Activated CD4-positive, alpha-beta T cell treated with anti-CD3 and anti-CD28 coated beads, Interleukin-2, amount 50 U/mL, for 4 hours (primary cell): Measurements from ENCODE around the gene TNFRSF14.

Experiments used
- DNase-seq, 2 experiments: peaks; one replicate each; pipeline ENCODE4 v3.0.0-alpha.2; 2020

Gene TNFRSF14

DNA sequence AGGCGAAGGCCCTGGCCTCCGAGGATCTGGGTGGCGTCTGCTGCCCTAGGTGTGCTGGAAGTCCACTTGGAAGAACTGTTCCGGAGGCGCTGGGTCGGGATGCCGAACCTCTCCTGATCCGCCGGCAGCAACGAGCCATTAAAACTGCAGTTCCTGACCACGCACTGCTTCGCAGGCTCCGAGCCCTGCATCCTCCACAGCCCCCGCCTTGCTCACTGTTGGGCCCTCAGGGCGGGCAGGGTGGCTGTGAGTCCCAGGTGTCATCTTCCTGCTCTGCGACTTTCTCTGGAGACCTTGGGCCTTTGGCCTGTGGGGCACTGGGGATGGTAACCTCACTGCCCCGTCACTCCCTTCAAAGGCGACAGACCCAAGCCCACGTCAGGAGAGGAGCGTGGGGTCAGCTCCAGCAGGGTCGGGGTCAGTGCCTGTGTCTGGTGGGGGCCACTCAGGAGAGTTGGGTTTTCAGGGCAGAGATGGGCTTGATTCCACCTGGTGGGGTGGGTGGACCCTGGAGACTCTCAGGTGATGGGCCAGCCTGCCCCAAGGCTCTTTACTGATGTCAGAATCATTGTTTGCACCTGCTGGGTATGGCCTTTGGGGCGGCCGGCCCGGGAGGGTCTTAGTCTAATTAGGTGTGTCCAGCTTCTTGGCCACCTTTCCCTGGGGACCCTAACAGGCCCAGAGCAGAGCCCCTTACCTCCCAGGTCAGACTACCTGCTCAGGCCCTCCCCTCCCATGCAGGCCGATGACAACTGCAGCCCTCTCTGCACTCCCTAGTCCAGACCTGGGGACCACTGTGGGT lies 33.5 kb downstream of the TNFRSF14 start:
- no peak for DNase-seq

DNA sequence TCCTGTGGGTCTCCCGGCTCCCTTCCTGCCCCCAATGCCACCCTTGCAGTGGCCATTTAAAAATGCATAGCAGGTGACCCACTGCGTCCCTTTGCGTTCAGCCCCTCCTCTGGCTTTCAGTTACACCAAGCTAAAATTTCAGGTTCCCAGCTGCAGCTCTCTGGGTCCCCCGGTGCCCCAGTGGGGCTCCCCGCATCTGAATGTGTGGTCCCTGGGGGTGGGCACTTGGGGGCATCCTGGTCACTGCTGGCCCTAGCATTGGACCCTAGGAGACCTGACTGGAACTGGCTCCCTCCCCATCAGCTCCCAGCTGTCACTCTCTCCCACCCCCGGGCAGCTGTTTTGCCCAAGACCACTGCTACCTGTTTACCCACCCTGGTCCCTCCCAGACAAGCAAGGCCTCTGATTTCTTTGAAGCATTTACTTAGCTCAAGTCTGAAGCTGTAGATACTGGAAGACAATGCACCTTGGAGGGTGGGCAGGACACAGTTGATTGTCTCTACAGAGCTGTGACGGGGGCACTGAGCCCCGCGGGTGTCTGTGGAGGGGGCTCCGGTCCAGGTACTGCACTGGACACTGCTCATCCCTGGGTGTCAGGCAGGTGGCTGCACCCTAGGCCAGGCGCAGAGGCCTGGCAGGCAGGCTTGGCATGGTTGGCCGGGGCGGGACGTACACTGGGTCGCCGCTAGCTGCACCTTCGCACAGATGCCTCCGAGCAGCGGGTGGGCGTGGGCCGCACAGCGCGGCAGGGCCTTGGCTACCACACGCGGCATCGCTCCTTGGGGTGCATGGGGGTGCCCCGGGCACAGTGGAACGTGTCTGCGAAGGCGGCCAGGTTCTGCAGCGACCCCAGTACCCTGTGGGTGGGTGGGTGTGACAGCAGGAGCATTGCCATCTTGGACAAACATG lies 34.3 kb downstream of the TNFRSF14 start:
- DNase-seq, result no peak

DNA sequence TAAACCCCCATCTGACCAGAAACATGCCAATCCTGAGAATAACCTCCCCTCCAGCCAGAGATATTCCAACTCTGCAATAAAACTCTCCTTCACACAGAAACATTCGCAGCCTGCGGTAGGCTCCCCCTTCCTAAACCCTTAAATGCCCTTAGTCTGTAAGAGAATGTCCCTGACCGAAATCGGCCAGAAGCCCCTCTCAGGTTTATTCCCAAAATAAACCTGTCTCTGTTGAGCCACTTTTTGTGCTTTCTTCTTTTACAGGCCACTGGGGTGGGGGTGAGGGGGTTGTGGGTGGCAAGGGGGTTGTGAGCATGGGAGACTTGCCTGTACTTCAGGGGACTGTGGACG lies 35.0 kb downstream of the TNFRSF14 start:
- DNase-seq, result no peak

DNA sequence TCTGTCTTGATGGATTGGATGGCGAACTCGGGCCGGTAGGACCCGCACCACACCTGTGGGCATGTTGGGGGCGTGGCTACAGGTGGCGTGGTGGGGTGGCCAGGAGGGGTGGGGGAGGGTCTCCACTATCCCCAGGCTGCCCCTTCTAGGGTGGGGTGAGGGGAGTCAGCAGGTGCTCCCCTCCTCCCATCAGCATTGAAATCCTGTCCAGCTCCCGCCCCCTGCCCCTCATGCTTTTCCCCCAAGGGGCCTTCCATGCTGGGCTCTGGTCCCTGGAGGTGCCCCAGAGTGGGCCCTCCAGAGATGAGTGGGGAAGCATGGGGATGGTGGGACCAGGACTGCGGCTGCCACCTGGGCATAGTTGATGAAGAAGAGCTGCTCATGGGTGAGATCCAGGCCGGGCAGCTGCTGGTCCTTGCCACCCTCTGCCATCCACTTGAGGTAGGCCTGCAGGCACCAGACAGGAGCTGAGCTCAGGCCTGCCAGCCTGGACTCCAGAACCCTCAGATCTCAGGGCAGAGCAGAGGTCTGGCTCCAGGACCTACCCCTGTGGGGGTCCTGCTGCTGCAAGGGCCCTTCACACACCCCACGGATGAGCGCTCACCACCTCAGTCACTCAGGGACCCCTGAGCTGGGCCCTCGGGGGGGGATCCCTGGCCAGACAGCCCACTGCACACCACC lies 35.5 kb downstream of the TNFRSF14 start:
- DNase-seq, result no peak

DNA sequence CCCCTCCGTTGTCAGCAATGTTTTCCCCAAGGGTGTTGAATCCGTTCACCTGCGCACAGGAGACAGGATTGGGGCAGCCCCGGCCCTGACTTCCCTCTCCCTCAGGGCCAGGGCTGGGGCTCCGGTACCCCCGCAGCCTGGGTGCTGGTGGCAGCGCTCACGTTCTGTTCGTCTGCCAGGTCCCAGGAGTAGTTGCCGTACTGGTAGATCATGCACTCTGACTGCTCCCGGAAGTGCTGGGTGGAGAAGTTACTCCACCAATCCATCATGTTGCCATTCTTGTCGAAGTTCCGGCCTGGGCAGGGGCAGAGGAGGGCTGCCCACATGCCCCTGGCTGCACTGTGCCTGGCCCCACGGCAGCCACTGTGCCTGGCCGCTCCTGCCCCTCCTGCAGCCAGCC lies 36.5 kb downstream of the TNFRSF14 start:
- DNase-seq, result no peak

DNA sequence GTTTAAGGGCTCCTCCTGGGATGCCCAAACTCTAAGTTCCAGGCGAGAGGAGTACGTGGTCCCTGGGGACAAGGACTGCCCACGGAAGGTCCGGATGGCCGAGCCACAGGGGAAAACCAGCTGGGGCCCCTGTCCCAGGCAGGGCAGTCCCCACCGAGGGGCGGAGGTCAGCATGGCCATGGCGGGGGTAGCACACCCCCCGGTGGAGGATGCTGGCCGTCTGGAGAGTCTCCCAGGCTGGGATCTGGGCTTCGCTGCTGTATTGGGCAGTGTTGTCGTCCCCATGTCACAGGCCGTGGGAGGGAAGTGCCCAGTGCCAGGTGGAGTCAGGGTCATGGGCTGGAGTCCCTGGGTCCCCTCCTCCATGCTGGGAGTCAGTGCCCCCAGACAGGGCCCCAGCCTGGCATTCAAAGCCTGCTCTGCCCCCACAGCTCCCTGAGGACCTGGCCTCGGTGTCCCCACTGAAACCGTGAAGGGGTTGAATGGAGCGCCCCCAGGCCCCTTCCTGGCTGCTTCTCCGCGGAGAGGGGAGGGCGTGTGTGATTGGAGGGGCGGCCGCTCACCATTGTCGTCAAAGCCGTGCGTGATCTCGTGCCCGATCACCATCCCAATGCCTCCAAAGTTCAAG lies 37.2 kb downstream of the TNFRSF14 start:
- no peak for DNase-seq

DNA sequence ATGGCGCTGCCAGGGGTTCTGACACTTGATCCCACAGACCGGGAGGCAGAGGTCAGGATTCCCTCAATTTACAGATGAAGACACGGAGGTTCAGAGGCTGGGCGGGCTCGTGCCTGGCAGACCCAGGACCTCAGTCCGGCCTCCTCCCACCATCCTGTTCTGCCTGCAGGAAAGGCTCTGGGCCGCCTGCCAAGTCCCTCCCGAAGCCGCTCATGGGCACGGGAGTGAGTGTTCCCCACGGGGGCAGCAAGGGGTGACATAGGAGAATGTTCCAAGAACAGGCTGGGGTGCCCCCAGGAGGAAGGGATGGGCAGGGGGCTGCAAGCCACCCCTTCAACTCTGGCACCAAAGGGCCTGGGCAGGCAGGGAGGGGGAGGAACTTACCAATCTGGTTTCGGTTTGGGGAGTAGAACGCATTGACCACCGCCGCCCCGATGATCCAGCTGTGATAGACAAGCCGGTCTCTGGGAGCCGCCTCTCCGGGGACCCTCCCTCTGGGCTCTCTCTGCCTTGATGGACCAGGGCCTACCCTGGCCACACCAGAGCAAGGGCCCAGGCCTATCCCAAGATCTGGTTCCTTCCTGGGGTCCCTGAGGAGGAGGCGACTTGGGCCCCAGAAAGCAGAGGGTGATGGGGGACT lies 38.0 kb downstream of the TNFRSF14 start:
- DNase-seq, result no peak

DNA sequence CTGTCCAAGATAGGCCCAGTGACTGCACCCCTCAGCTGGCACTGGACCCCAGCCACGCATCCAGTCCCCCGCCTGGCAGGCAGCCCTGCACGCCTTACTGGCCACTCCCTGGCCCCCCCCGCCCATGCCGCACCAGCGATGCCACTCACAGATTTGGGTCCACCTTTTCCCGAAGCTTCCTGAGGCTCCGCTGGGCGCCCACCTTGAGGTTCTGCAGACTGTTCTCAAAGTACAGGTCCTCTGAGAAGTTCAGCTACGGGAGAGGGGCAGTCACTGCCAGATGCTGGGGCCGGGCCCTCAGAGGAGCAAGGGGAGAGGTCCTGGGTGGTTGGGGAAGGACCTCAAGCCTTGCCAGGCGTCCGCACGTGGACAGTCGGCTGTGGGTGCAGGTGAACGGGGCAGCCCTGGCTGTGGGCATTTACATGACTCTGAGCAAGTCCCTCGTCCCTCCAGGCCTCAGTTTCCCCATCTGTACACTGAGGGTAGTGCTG lies 38.5 kb downstream of the TNFRSF14 start:
- DNase-seq, result no peak

DNA sequence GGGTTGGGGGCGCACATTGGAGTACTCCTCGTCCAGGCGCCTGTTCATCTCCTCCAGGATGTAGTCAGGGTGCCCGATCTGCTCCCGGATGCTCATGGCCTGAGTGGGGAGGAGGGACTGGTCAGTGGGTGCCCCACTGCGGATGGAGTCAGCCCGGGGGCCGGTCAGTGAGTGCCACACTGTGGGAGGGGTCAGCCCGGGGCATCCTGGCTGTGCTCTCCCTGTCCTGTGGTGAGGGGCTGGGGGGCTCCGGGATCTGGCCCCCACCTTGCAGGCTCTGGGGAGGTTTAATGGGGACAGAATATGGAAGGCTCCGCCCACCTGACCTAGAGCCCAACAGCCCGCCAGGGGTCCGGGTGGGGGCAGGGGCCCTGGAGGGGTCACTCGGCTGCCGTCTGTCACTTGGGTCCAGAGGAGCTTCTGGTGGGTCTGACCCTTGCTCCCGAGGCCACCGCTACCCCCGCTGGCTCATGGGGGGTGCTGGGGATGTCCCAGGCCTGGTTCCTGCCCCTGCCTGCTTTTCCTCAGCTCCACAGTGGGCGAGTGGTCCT lies 39.2 kb downstream of the TNFRSF14 start:
- no peak for DNase-seq

DNA sequence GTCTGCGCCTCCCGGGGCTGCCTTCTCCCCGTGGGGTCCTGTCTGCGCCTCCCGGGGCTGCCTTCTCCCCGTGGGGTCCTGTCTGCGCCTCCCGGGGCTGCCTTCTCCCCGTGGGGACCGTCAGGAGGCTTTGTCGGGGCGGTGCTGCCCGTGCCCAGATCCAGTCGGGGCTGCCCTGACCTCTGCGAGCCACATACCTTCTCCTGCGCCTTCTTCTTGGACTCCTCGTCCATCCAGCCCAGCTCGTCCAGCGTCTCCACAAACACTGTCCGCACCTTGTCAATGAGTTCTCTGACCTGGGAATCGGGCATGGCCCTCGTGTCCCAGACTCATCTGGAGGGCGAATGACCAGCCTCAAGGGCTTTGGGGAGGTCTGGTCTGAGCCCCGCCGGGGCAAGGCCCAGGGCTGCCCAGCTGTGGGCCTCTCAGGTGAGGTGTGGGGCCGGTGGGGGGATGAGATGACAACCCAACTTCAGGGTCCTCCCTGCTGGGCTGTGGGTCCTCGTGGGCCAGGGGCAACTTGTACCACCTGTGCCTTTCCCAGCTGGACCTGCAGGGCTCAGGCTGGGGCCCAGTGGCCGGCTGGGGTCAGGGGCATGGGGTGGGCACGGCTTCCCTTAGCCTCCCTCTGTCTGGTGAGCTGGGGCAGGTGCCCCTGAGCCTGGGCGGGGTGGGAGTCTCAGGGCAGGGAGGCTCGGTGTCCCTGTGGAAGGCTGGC lies 39.8 kb downstream of the TNFRSF14 start:
- DNase-seq, result no peak

DNA sequence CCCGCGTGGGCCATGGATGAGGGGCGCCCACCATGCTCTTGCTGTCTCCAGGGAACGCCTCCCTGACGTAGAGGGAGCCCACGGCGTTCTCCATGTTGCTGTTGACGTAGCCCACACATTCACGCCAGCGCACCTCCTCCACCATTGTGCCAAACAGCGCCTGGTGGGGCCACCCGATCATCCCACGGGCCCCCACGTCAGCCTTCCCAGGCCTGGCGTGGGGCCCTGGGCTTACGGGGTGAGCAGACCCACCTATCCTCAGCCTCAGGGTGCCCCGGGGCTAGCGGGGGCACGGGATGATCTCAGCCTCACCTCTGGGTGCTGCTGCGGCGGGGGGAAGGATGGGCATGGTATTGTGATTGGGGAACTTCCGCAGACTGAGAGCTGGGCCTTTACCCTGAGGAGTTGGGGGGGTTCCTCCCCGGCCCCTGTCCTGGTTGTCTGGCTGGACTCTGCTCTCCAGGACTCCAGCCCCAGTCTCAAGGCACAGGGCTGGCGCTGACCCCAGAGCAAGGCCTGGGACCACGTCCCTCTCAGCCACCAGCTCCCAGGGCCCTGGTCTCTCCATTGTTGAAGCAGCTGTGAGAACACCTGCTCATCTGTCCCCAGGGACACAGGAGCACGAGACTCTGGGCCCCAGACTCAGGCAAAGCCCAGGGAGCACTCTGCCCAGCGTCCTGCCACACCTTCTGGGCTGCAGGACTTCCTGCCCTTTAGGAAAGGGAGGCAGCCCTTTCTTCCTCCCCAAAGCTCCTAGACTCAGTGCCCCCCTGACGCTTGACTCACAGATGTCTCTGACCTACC lies 40.6 kb downstream of the TNFRSF14 start:
- DNase-seq, result no peak

DNA sequence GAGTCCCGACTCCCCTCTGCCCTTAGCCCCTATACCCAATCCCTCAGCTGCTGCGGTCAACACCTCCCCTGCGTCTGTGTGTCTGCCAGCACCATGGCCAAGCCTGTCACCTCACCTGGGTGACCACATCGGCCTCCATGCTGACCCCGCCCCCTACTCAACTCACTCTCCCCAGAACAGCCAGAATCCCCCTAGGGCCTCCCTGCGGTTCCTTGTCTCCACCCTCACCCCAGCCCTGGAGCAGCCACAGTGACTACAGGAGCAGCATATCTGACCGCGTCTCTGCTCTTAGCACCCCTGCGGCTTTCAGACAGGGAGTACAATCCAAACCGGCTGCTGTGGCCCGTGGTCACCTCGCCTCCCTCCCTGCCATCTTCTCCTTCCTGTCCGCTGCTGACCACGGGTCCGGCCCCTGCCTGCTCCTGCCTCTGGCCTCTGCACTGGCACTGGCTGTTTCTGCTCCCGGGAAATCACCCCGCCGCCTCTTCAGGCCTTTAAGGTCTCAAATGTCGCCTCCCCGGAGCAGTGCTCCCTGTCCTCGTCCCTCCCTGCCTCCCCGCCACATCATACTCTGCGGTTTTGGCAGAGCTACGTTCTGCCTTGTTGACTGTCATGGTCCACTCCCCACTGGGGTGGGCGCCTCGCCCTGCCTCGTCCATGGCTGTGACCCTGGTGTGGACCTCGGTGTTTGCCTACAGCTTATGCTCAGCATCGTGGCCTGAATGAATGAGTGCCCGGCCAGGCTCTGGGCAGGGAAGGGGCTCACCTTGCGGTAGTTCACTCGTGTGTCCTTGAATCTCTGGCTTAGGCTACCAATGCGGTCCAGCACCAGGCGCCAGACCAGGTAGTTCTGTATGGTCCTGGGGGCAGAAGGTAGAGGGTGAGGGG lies 41.5 kb downstream of the TNFRSF14 start:
- DNase-seq, result no peak

DNA sequence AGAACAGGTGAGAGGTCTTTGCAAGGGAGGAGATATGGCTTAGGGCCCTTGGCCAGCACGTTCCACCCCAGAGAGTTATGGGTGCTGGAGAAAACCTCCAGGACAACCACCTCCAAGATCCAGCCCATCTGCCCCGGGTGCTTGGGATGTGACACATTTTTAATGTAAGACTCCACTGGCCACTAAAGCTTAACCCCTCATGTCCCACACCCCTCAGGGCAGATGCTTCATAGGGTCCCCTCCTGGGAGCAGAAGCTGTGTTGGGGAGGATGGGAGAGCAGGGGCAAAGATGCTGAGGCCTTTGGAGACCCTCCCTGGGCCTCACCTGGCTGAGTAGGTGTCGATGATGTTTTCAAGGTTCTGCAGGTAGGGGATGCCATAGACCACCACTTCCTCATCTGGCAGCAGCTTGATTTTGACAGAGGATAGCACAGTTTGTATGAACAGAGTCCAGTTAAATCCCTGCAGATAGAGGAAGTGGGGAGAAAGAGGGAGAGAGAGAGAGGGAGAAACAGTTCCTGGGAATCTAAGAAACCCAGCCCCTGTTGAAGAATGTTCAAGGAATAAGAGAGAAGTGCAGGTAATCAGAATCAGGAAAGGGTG lies 42.3 kb downstream of the TNFRSF14 start:
- DNase-seq, result no peak

DNA sequence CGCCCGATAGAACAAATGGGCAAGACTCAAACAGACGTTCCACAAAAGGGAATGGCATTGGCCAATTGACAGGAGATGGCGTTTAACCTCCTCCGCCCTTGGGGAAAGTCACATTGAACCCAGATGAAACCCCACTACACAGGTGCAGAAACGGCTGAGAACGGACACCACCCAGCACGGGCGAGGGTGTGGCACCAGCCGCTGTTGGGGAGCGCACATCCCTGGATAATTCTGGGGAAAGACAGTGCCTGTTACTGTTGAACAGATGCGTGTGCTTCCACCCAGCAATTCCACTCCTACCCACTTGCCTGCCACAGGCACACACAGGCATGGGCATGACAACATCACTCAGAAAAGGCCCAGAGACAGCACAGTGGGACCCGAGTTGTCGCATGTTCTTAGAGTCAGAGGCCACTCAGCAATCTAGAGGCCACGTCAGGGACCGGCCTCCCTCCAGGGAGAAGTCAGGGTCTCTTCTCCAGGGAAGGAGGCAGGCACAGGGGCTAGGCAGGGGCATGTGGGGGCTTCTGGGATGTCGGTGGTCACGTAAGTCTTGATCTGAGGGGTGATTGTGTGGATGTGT lies 45.6 kb downstream of the TNFRSF14 start:
- no peak for DNase-seq

DNA sequence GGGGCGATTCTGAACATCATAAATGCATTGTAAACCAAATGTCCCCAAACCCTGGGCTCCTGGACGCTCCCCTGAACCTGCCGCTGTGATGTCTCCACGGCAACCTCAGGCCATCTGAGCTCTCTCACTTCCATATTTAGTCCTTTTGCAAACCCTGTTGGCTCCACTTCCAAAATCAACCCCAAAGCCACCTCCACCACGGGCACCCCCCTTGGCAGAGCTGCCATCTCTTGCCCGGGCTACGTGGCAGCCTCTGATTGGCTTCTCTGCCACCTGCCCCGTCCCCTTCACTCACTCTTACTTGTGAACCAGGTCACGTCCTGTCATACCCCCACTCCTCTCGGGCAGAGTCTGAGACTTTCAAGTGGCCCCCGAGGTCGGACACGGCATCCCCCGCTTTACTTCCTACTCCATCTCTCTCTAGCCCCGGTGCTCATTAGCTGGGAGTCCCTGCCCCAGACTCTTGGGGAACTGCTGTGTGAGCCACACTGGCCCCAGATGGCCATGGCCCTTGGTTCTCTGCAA lies 46.2 kb downstream of the TNFRSF14 start:
- no peak for DNase-seq

DNA sequence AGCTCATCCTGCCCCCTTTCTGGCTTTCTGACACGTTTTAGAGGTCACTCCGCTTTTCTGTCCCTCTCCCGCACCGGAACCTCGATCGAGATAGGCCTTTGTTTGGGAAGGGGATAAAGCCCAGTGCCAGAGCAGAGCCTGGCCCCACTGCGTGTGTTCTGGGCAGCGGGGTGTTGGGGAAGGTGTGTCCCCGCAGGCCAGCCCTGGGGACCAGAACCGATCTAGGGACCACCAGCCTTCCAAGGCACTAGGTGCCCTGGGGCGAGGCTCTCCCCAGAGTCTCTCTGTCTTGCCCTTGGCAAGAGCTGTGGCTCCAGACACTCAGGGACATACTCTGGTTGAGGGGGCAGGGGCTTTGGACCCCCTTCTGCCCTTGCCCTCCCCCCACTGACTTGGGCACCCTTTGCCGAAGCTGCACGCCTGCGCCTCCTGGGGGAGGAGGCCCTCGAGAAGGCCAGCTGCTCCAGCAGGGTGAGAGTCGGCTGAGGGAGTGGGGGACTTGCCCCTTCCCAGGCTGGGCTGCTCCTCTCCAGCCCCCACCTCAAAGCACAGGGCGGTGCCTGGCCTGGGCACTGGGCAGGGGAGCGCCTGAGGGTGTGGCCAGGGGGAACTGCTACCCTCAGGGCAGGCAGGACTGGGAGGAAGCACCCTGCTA lies 46.8 kb downstream of the TNFRSF14 start:
- no peak for DNase-seq

DNA sequence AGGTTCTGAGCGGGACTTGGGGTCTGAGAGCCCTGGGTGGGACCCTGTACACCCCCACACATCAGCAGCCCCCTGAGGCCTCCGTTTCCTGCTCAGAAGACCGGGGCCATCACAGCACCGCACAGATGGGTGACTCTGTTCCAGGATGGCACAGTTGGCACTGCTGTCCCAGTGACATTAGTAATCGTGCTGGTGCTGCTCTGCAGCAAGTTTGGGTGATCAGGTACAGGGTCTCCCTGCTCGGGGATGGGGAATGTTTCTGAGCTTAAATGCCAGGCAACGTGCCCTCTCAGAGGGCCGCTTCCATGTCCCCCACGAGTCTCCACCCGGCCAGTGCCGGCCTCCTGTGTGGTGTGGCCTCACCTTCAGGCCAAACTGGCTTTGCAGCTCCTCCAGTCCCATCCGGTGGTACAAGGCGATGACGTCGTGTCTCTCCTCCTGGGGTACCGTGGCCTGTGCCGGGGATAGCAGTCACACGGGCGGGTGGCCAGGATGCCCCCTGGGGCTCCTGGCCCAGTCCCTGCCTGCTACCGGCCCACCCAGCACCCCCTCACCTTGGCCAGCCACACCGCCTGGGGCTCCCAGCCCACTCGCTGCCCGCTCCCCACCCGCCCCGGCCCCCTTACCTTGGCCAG lies 47.5 kb downstream of the TNFRSF14 start:
- no peak for DNase-seq
